Breast epithelium (tissue), 3 donors: ENCODE data around the gene NOL7.

Experiments
- POLR2A ChIP-seq: fragments of 450-650 bp; IDR thresholded peaks from one replicate; pipeline ENCODE4 v1.6.1; 2016; ENCODE audit warnings: antibody characterized with exemption, mild to moderate bottlenecking, moderate library complexity
- POLR2AphosphoS5 ChIP-seq, 3 donors: sonication (generic); formaldehyde crosslinking; IDR thresholded peaks; one replicate each; pipeline ENCODE4 v1.6.1; 2017; ENCODE audit warnings: antibody characterized with exemption in 3 of 3
- TF ChIP-seq, protein P1 (sequence below), 3 donors: fragments of 450-650 bp; IDR thresholded peaks; one replicate each; pipeline ENCODE4 v1.5.1; 2016 to 2017; ENCODE audit warnings: antibody characterized with exemption in 3 of 3, mild to moderate bottlenecking in 3 of 3, moderate library complexity in 3 of 3

DNA sequence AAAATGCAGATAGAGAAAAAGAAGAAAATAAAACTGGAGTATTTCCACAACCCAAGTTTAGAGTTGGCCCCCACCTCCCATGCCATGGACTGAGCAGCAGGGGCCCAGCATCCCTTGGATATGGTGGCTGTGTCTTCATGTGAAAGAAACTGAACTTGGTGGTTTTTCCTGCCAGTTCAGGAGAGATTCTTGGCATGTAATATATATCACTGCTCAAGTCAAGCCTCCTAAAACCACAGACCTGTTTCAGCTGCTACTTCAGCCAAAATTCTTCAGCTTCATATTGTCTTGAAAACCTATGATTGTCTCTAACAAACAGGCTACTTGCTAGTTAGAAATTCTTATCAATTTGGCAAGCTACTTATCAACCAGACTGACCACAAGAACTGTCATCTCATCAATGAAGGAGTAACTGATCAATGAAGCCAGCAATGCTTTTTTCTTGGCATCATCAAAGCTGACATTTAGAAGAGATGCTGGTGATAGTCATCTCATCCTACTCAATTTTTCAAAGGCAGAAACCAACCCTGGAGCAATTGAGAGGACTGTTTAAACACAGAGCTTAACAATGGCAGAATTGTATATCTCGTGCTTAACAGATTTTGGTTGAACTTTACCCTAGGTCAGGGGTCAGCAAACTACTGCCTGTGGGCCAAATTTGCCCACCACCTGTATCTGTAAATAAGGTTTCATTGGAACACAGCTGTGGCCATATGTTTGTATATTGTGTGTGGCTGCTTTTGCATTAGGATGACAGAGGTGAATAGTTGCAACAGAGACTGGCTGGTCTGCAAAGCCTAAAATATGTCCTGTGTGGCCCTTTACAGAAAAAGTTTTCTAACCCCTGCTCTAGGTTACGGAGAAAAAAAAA lies 10.4 kb upstream of the NOL7 start:
- TF ChIP-seq, protein P1, sequence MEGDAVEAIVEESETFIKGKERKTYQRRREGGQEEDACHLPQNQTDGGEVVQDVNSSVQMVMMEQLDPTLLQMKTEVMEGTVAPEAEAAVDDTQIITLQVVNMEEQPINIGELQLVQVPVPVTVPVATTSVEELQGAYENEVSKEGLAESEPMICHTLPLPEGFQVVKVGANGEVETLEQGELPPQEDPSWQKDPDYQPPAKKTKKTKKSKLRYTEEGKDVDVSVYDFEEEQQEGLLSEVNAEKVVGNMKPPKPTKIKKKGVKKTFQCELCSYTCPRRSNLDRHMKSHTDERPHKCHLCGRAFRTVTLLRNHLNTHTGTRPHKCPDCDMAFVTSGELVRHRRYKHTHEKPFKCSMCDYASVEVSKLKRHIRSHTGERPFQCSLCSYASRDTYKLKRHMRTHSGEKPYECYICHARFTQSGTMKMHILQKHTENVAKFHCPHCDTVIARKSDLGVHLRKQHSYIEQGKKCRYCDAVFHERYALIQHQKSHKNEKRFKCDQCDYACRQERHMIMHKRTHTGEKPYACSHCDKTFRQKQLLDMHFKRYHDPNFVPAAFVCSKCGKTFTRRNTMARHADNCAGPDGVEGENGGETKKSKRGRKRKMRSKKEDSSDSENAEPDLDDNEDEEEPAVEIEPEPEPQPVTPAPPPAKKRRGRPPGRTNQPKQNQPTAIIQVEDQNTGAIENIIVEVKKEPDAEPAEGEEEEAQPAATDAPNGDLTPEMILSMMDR (IDR thresholded peaks at IDR 0.05): no peak
- TF ChIP-seq POLR2AphosphoS5 (IDR thresholded peaks at IDR 0.05) (no peak), POLR2A (no peak)
